Esophagus (tissue), 2 donors: ENCODE measurements around the gene TAS2R16. TPM values are rescaled to one million over a fixed set of nuclear protein-coding genes. Genes with fewer than 3 reads are reported as not detected.

Source experiments
- H3K27ac ChIP-seq, 2 donors: one replicate each; pipeline ENCODE4 v1.5.1; 2013; ENCODE audit warnings: low read depth in 2 of 2, mild to moderate bottlenecking in 2 of 2, inconsistent platforms in 1 of 2, low read length in 1 of 2, moderate library complexity in 1 of 2
- H3K27me3 ChIP-seq, 2 donors: one replicate each; pipeline ENCODE4 v1.6.1; 2013; ENCODE audit warnings: low read length in 2 of 2, control low read depth in 1 of 2, mild to moderate bottlenecking in 1 of 2; ENCODE audit not compliant: insufficient read depth in 2 of 2, control insufficient read depth in 1 of 2
- H3K36me3 ChIP-seq, 2 donors: one replicate each; pipeline ENCODE4 v1.6.1; 2013; ENCODE audit warnings: low read length in 1 of 2; ENCODE audit not compliant: control insufficient read depth in 2 of 2, insufficient read depth in 2 of 2
- H3K4me1 ChIP-seq, 2 donors: one replicate each; pipeline ENCODE4 v1.6.1; 2013; ENCODE audit warnings: low read length in 1 of 2; ENCODE audit not compliant: control insufficient read depth in 2 of 2, insufficient read depth in 2 of 2
- H3K4me3 ChIP-seq, 2 donors: one replicate each; pipeline ENCODE4 v1.5.1; 2013; ENCODE audit warnings: low read length in 2 of 2, mild to moderate bottlenecking in 2 of 2, low read depth in 1 of 2, moderate library complexity in 1 of 2
- H3K9me3 ChIP-seq, 2 donors: one replicate each; pipeline ENCODE4 v1.6.1; 2013; ENCODE audit warnings: mild to moderate bottlenecking in 2 of 2, low read depth in 1 of 2, low read length in 1 of 2, moderate library complexity in 1 of 2; ENCODE audit not compliant: control insufficient read depth in 2 of 2, insufficient read depth in 1 of 2
- WGBS, 2 donors: extraction: QIAGEN DNeasy Blood & Tissue Kit; methylation state at CpG; one replicate each; pipeline ENCODE4 v1.1.7; 2013; 5-methylcytosine and 5-hydroxymethylcytosine counted together
- polyA plus RNA-seq, 2 donors: library from polyadenylated mRNA; stranded (reverse); fragments of 200-250 nt; gene quantifications; one replicate each; pipeline ENCODE4 v1.2.3, GENCODE V29; 2013
- donor health status: healthy with polysubstance abuse.
- donor health status: Bipolar disorder and iron deficiency.

TAS2R16 gene
- polyA plus RNA-seq, 2 donors, result not detected

DNA sequence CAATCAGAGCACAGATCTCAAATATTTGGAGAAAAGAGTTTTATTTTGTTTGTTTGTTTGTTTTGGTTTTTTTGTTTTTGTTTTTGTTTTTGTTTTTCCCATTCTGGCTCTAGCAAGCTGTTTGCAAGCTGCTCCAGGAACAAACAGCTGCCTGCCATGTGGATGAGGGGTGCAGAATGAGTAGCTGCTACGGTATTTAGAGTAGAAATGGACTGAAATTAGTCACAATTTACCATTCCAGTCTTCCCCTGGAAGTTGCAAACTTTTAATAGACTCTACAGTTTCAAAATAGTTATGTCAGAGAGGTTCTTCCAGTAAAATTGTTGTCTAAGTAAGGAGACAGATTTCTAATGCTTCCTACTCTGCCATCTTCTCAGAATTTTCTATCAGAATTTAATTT is 27.1 kb upstream of the TAS2R16 start:
- 50% methylated on average over 1 of the region's 1 CpG for WGBS, 2 donors
- Histone ChIP-seq H3K27ac (no peak overlapping the region), H3K36me3 (no peaks in the 10 kb centered on the region), H3K27me3 (no peaks in the 10 kb centered on the region), H3K9me3 (no peaks in the 10 kb centered on the region), H3K4me3 (no peak overlapping the region), H3K4me1 (no peaks in the 10 kb centered on the region)

- H3K36me3 ChIP-seq, result no peaks in the 10 kb centered on the region
- no peak overlapping the region for H3K4me3 ChIP-seq
- no peaks in the 10 kb centered on the region for H3K4me1 ChIP-seq
- H3K27me3 ChIP-seq, result no peaks in the 10 kb centered on the region
- H3K27ac ChIP-seq, result no peak overlapping the region
- H3K9me3 ChIP-seq, result no peaks in the 10 kb centered on the region
These were observed 16.9 kb upstream of the TAS2R16 start for GRCh38 chr7:123012435-123012834.

GRCh38 chr7:123011766-123012369 is 16.4 kb upstream of the TAS2R16 start:
- no peak overlapping the region for H3K4me3 ChIP-seq
- no peaks in the 10 kb centered on the region for H3K9me3 ChIP-seq
- no peaks in the 10 kb centered on the region for H3K27me3 ChIP-seq
- 53 to 63% methylated on average over 2 of the region's 2 CpGs for WGBS, 2 donors
- H3K4me1 ChIP-seq, result no peaks in the 10 kb centered on the region
- H3K36me3 ChIP-seq, result no peaks in the 10 kb centered on the region
- H3K27ac ChIP-seq, result no peak overlapping the region

DNA sequence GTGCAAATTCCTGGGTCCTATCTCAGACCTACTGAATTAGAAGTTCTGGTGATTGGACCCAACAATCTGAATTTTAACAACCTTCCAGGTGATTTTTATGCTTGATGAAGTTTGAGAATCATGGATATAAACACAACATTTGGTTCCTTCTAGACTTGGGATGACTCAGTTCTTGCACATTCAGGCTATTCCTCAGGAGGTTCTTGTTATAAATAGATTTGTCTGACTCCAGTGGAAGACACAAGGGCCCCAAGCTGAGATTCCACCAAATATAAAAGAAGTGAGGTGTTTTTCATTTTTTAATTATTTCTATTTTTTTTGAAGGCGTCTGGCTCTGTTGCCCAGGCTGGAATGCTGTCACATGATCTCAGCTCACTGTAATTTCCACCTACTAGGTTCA is 9.4 kb upstream of the TAS2R16 start:
- H3K27ac ChIP-seq, result no peak overlapping the region
- no peaks in the 10 kb centered on the region for H3K36me3 ChIP-seq
- H3K27me3 ChIP-seq, result no peaks in the 10 kb centered on the region
- no peaks in the 10 kb centered on the region for H3K9me3 ChIP-seq
- no peak overlapping the region for H3K4me3 ChIP-seq
- no peaks in the 10 kb centered on the region for H3K4me1 ChIP-seq
- 79 to 80% methylated on average over 1 of the region's 1 CpG for WGBS, 2 donors

GRCh38 chr7:123003539-123004126 is 8.1 kb upstream of the TAS2R16 start:
- WGBS, 2 donors, result 64 to 70% methylated on average over 5 of the region's 5 CpGs
- Histone ChIP-seq H3K4me1 (no peaks in the 10 kb centered on the region), H3K27ac (no peak overlapping the region), H3K9me3 (no peaks in the 10 kb centered on the region), H3K27me3 (no peaks in the 10 kb centered on the region), H3K36me3 (no peaks in the 10 kb centered on the region), H3K4me3 (no peak overlapping the region)

GRCh38 chr7:122989577-122989976 is 5.9 kb downstream of the TAS2R16 start:
- Histone ChIP-seq H3K4me1 (no peaks in the 10 kb centered on the region), H3K27ac (no peak overlapping the region), H3K27me3 (no peaks in the 10 kb centered on the region), H3K9me3 (no peaks in the 10 kb centered on the region), H3K4me3 (no peak overlapping the region), H3K36me3 (no peaks in the 10 kb centered on the region)
- WGBS, 2 donors, result 91 to 93% methylated on average over 2 of the region's 2 CpGs

DNA sequence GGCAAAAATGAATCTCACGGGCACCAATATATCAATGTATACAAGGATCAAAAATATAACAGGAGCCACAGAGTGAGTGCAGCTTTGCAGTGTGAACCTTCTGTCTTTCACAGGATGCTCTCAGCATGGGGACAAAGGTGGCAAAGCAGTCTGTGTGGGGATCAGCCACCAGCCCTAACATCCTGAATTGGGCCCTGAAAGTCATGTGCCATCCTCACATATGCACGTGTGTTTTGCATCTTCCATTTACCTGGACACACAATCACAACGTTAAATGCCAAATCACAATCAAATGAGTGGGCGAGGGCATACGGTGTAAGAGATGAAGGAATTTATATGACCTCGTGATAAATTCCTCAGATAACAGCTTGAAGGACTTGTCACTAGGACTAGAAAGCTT is 6.5 kb downstream of the TAS2R16 start:
- no peaks in the 10 kb centered on the region for H3K9me3 ChIP-seq
- H3K27me3 ChIP-seq, result no peaks in the 10 kb centered on the region
- WGBS, 2 donors, result 67 to 71% methylated on average over 6 of the region's 6 CpGs
- no peak overlapping the region for H3K27ac ChIP-seq
- no peak overlapping the region for H3K4me3 ChIP-seq
- H3K36me3 ChIP-seq, result no peaks in the 10 kb centered on the region
- no peaks in the 10 kb centered on the region for H3K4me1 ChIP-seq

DNA sequence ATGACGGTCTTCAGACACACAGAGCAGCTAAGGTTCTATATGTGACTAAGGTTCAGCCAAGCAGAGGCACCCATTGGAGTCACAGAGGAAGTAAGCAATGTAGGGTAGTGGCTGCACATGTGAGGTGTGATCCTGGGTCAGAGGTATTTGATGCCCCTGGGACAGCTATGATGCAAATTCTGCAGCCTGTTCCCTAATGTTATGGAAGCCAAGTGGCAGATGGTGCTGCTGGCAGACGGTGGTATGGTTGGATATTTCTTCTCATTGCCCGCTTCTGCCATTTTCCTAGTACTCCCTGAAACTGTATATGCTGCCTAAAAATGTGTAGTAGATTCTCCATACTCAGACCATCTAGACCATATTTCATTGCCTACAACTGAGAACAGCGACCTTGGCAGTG is 7.2 kb downstream of the TAS2R16 start:
- Histone ChIP-seq H3K9me3 (no peaks in the 10 kb centered on the region), H3K27me3 (no peaks in the 10 kb centered on the region), H3K4me1 (no peaks in the 10 kb centered on the region), H3K27ac (no peak overlapping the region), H3K36me3 (no peaks in the 10 kb centered on the region), H3K4me3 (no peak overlapping the region)
- 78 to 87% methylated on average over 4 of the region's 4 CpGs for WGBS, 2 donors

GRCh38 chr7:122987463-122987862 is 8.0 kb downstream of the TAS2R16 start:
- H3K9me3 ChIP-seq, result no peaks in the 10 kb centered on the region
- no peaks in the 10 kb centered on the region for H3K36me3 ChIP-seq
- no peak overlapping the region for H3K27ac ChIP-seq
- no peak overlapping the region for H3K4me3 ChIP-seq
- no peaks in the 10 kb centered on the region for H3K4me1 ChIP-seq
- no peaks in the 10 kb centered on the region for H3K27me3 ChIP-seq
- 90 to 93% methylated on average over 2 of the region's 2 CpGs for WGBS, 2 donors

GRCh38 chr7:122984021-122984420 is 11.5 kb downstream of the TAS2R16 start:
- Histone ChIP-seq H3K36me3 (no peaks in the 10 kb centered on the region), H3K9me3 (no peaks in the 10 kb centered on the region), H3K4me1 (no peaks in the 10 kb centered on the region), H3K27ac (no peak overlapping the region), H3K27me3 (no peaks in the 10 kb centered on the region), H3K4me3 (no peak overlapping the region)
- WGBS, 2 donors, result 77 to 83% methylated on average over 2 of the region's 2 CpGs
